GM12892 (cell line): Measurements from ENCODE around the gene ADAM23.

ENCODE experiments used
- POLR2A ChIP-seq: IDR thresholded peaks from 2 replicates; pipeline ENCODE4 v1.6.1; 2011; ENCODE audit warnings: low read depth, low read length, control low read depth
- POLR2AphosphoS5 ChIP-seq: IDR thresholded peaks from 2 replicates; pipeline ENCODE4 v1.6.1; 2011; ENCODE audit warnings: low read depth, low read length, control low read depth
- TAF1 ChIP-seq: IDR thresholded peaks from 2 replicates; pipeline ENCODE4 v1.6.1; 2011; ENCODE audit warnings: low read depth, mild to moderate bottlenecking, control low read depth, low read length, borderline replicate concordance

DNA sequence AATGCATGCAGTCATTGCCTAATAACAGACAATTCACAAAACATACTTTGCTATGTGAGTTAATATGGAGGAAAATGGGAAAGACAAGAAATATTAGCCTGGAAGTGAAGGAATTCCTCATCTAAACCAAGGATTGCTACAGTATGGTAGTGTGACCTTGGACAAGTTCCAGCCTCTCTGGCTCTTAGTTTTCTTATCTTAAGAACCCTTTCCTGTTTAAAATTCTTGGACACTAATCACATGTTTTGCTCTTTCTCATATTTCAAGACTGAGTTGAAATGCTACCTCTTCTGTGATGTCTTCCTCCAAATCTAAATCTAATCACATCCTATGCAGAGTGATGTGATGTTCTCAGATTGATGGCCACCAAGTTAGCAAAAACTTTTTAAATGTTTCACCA, 20.8 kb upstream of the ADAM23 start:
- TF ChIP-seq POLR2A (no peak), POLR2AphosphoS5 (no peak), TAF1 (no peak)
